ENCODE data around the gene CCDC150. TPM values are rescaled to one million over a fixed set of nuclear protein-coding genes. Genes with fewer than 3 reads are reported as not detected.

CCDC150 gene
- total RNA-seq, 8 experiments from 2014 or later, result 1.7 to 22.6 (median 3.9) TPM

- H3K4me1 ChIP-seq (replicated peaks in 1 of 2), result no peaks in the 10 kb centered on the region
- no peak overlapping the region for H3K4me3 ChIP-seq
- no peak for ATAC-seq (replicated peaks in 6 of 8)
- 90 to 100% (median 98%) methylated on average over 3 to 5 of the region's 5 CpGs; no CpG with 5 or more reads in 1 of the 10 experiments for WGBS, 10 experiments
- H3K27ac ChIP-seq, result no peak overlapping the region
- in situ Hi-C loops (cut with MboI; ENCODE audit: low pct_unique_long_range_greater_than_20kb in 2 of 9, low sequenced_read_pairs in 9 of 9, unreplicated experiment in 9 of 9), result no loop called here
These were observed 99.5 kb downstream of the CCDC150 start for GRCh38 chr2:196739031-196739430.

- in situ Hi-C loops (cut with MboI; ENCODE audit: low pct_unique_long_range_greater_than_20kb in 2 of 9, low sequenced_read_pairs in 9 of 9, unreplicated experiment in 9 of 9), result no loop called here
- WGBS, 10 experiments, result 65 to 100% (median 82%) methylated on average over 1 to 3 of the region's 3 CpGs; no CpG with 5 or more reads in 1 of the 10 experiments
- H3K4me1 ChIP-seq (replicated peaks in 1 of 2), result no peaks in the 10 kb centered on the region
- no peak overlapping the region for H3K4me3 ChIP-seq
- ATAC-seq (replicated peaks in 6 of 8), result no peak
- no peak overlapping the region for H3K27ac ChIP-seq
These were observed 102.7 kb downstream of the CCDC150 start for GRCh38 chr2:196742216-196742615.

GRCh38 chr2:196742685-196743084 lies 103.2 kb downstream of the CCDC150 start:
- WGBS, 10 experiments, result 20 to 80% (median 58%) methylated on average over 1 to 2 of the region's 3 CpGs; no CpG with 5 or more reads in 6 of the 10 experiments
- no peak for ATAC-seq (replicated peaks in 6 of 8)
- Histone ChIP-seq H3K27ac (no peak overlapping the region), H3K4me3 (no peak overlapping the region), H3K4me1 (replicated peaks in 1 of 2) (no peaks in the 10 kb centered on the region)
- in situ Hi-C loops (cut with MboI; ENCODE audit: low pct_unique_long_range_greater_than_20kb in 2 of 9, low sequenced_read_pairs in 9 of 9, unreplicated experiment in 9 of 9), result no loop called here

GRCh38 chr2:196743165-196743564 lies 103.7 kb downstream of the CCDC150 start:
- ATAC-seq (replicated peaks in 6 of 8), result no peak
- no peak overlapping the region for H3K4me3 ChIP-seq
- WGBS, 10 experiments, result 40 to 67% (median 60%) methylated on average over 1 to 3 of the region's 7 CpGs; no CpG with 5 or more reads in 7 of the 10 experiments
- H3K4me1 ChIP-seq (replicated peaks in 1 of 2), result no peaks in the 10 kb centered on the region
- no peak overlapping the region for H3K27ac ChIP-seq
- in situ Hi-C loops (cut with MboI; ENCODE audit: low pct_unique_long_range_greater_than_20kb in 2 of 9, low sequenced_read_pairs in 9 of 9, unreplicated experiment in 9 of 9), result no loop called here

GRCh38 chr2:196745711-196746110 lies 106.2 kb downstream of the CCDC150 start:
- ATAC-seq (replicated peaks in 6 of 8), result no peak
- H3K4me1 ChIP-seq (replicated peaks in 1 of 2), result no peaks in the 10 kb centered on the region
- H3K27ac ChIP-seq, result no peak overlapping the region
- in situ Hi-C loops (cut with MboI; ENCODE audit: low pct_unique_long_range_greater_than_20kb in 2 of 9, low sequenced_read_pairs in 9 of 9, unreplicated experiment in 9 of 9), result no loop called here
- no peak overlapping the region for H3K4me3 ChIP-seq

- ATAC-seq (replicated peaks in 6 of 8), result peak in 5 of 8 experiments; percentile 38 to 87 (median 53)
- Histone ChIP-seq H3K4me3 (no peak overlapping the region), H3K27ac (no peak overlapping the region), H3K4me1 (replicated peaks in 1 of 2) (no peaks in the 10 kb centered on the region)
- WGBS, 10 experiments, result 60 to 100% (median 95%) methylated on average over 1 of the region's 1 CpG
- in situ Hi-C loops (cut with MboI; ENCODE audit: low pct_unique_long_range_greater_than_20kb in 2 of 9, low sequenced_read_pairs in 9 of 9, unreplicated experiment in 9 of 9), result no loop called here
These were observed 107.9 kb downstream of the CCDC150 start for GRCh38 chr2:196747400-196747799.

- Histone ChIP-seq H3K4me1 (replicated peaks in 1 of 2) (no peaks in the 10 kb centered on the region), H3K4me3 (no peak overlapping the region), H3K27ac (no peak overlapping the region)
- WGBS, 10 experiments, result 92 to 100% (median 100%) methylated on average over 1 to 2 of the region's 2 CpGs; no CpG with 5 or more reads in 2 of the 10 experiments
- ATAC-seq (replicated peaks in 6 of 8), result no peak
- in situ Hi-C loops (cut with MboI; ENCODE audit: low pct_unique_long_range_greater_than_20kb in 2 of 9, low sequenced_read_pairs in 9 of 9, unreplicated experiment in 9 of 9), result no loop called here
These were observed 108.6 kb downstream of the CCDC150 start for GRCh38 chr2:196748123-196748522.

- 90 to 100% (median 97%) methylated on average over 1 to 4 of the region's 4 CpGs; no CpG with 5 or more reads in 4 of the 10 experiments for WGBS, 10 experiments
- ATAC-seq (replicated peaks in 6 of 8), result no peak
- Histone ChIP-seq H3K4me1 (replicated peaks in 1 of 2) (no peaks in the 10 kb centered on the region), H3K27ac (no peak overlapping the region), H3K4me3 (no peak overlapping the region)
- in situ Hi-C loops (cut with MboI; ENCODE audit: low pct_unique_long_range_greater_than_20kb in 2 of 9, low sequenced_read_pairs in 9 of 9, unreplicated experiment in 9 of 9), result loop anchor here in 5 of 9 experiments (25.0 kb wide), 4 partner anchors 288 to 463 kb away; no protein-coding TSS in a partner anchor
These were observed 110.9 kb downstream of the CCDC150 start for GRCh38 chr2:196750291-196750923.

- in situ Hi-C loops (cut with MboI; ENCODE audit: low pct_unique_long_range_greater_than_20kb in 2 of 9, low sequenced_read_pairs in 9 of 9, unreplicated experiment in 9 of 9), result loop anchor here in 5 of 9 experiments (25.0 kb wide), 4 partner anchors 289 to 464 kb away; no protein-coding TSS in a partner anchor
- no peak overlapping the region for H3K4me3 ChIP-seq
- WGBS, 10 experiments, result 10 to 100% (median 63%) methylated on average over 1 to 8 of the region's 8 CpGs; no CpG with 5 or more reads in 1 of the 10 experiments
These were observed 111.6 kb downstream of the CCDC150 start for GRCh38 chr2:196750977-196751631.

GRCh38 chr2:196758474-196759377 lies 119.2 kb downstream of the CCDC150 start:
- in situ Hi-C loops (cut with MboI; ENCODE audit: low pct_unique_long_range_greater_than_20kb in 2 of 9, low sequenced_read_pairs in 9 of 9, unreplicated experiment in 9 of 9), result loop anchor here in 5 of 9 experiments (25.0 kb wide), 4 partner anchors 296 to 471 kb away; no protein-coding TSS in a partner anchor
- no peak overlapping the region for H3K4me3 ChIP-seq
- no peaks in the 10 kb centered on the region for H3K4me1 ChIP-seq (replicated peaks in 1 of 2)
- peak in 3 of 8 experiments; percentile 40 to 55 (median 52) for ATAC-seq (replicated peaks in 6 of 8)
- no peak overlapping the region for H3K27ac ChIP-seq
- WGBS, 10 experiments, result 22 to 94% (median 75%) methylated on average over 1 to 3 of the region's 3 CpGs; no CpG with 5 or more reads in 1 of the 10 experiments

More at GRCh38 chr2:196750977-196751631, 111.6 kb downstream of the CCDC150 start:
- peak in 4 of 8 experiments; percentile 30 to 99 (median 84) for ATAC-seq (replicated peaks in 6 of 8)
- no peak overlapping the region for H3K27ac ChIP-seq
- no peaks in the 10 kb centered on the region for H3K4me1 ChIP-seq (replicated peaks in 1 of 2)

- 7 to 97% (median 92%) methylated on average over 2 to 5 of the region's 5 CpGs for WGBS, 10 experiments
- H3K4me3 ChIP-seq, result no peak overlapping the region
- in situ Hi-C loops (cut with MboI; ENCODE audit: low pct_unique_long_range_greater_than_20kb in 2 of 9, low sequenced_read_pairs in 9 of 9, unreplicated experiment in 9 of 9), result loop anchor here in 5 of 9 experiments (25.0 kb wide), 4 partner anchors 297 to 472 kb away; no protein-coding TSS in a partner anchor
- no peak overlapping the region for H3K27ac ChIP-seq
- peak in 2 of 8 experiments; percentile 19 to 38 for ATAC-seq (replicated peaks in 6 of 8)
- no peaks in the 10 kb centered on the region for H3K4me1 ChIP-seq (replicated peaks in 1 of 2)
These were observed 119.8 kb downstream of the CCDC150 start for GRCh38 chr2:196759378-196759706.

GRCh38 chr2:196767101-196767500 lies 127.6 kb downstream of the CCDC150 start:
- no peaks in the 10 kb centered on the region for H3K4me1 ChIP-seq (replicated peaks in 1 of 2)
- WGBS, 10 experiments, result 33 to 100% (median 93%) methylated on average over 1 of the region's 1 CpG; no CpG with 5 or more reads in 2 of the 10 experiments
- no peak for ATAC-seq (replicated peaks in 6 of 8)
- in situ Hi-C loops (cut with MboI; ENCODE audit: low pct_unique_long_range_greater_than_20kb in 2 of 9, low sequenced_read_pairs in 9 of 9, unreplicated experiment in 9 of 9), result loop anchor here in 5 of 9 experiments (25.0 kb wide), 4 partner anchors 305 to 480 kb away; no protein-coding TSS in a partner anchor
- H3K27ac ChIP-seq, result no peak overlapping the region
- no peak overlapping the region for H3K4me3 ChIP-seq

All from motor neuron (in vitro differentiated cells).